ENCODE data around the gene KLHL18. TPM values are rescaled to one million over a fixed set of nuclear protein-coding genes. Genes with fewer than 3 reads are reported as not detected.
A peak's percentile ranks its signal among the peaks of the same experiment; 100 is the strongest.

Gene KLHL18
- total RNA-seq, 1 experiment from 2014 or later = 36.6 TPM

GRCh38 chr3:47370887-47371697, 88.3 kb downstream of the KLHL18 start:
- Mint-ChIP-seq H3K27me3 (ENCODE audit: insufficient read depth, unreplicated experiment) (peaks cover 12% of the 10 kb centered on the region), H3K27ac (ENCODE audit: low read depth, unreplicated experiment) (no peak overlapping the region), H3K9me3 (ENCODE audit: unreplicated experiment) (no peaks in the 10 kb centered on the region), H3K36me3 (ENCODE audit: insufficient read depth, unreplicated experiment) (no peaks in the 10 kb centered on the region), H3K4me1 (ENCODE audit: insufficient read depth, unreplicated experiment) (no peaks in the 10 kb centered on the region), H3K4me3 (ENCODE audit: unreplicated experiment) (no peak overlapping the region)
- intact Hi-C loops (cut with micrococcal nuclease) = loop anchor here (2.0 kb wide), 1 partner anchor 666 kb away; no protein-coding TSS in a partner anchor
- peak; percentile 57 for TF ChIP-seq CTCF (IDR thresholded peaks at IDR 0.05; ENCODE audit: unreplicated experiment)
- POLR2A ChIA-PET = interaction anchor here (1.9 kb wide), 1 partner anchor 10 kb away, joined by 5 read pairs; the partner anchor contains the start of gene PTPN23
- CTCF ChIA-PET = interaction anchor here (0.6 to 2.0 kb wide), 10 partner anchors 9 to 666 kb away, joined by 3 to 7 read pairs (median 3); partner anchors contain the start of genes KIF9, KLHL18 and PTPN23
- DNase-seq (ENCODE audit: unreplicated experiment) = peak; percentile 27
- BruUV-seq (replicated peaks) = no TSS peak

GRCh38 chr3:47374587-47374986, 91.8 kb downstream of the KLHL18 start:
- Mint-ChIP-seq H3K27me3 (ENCODE audit: insufficient read depth, unreplicated experiment) (no peaks in the 10 kb centered on the region), H3K4me3 (ENCODE audit: unreplicated experiment) (no peak overlapping the region), H3K9me3 (ENCODE audit: unreplicated experiment) (no peaks in the 10 kb centered on the region), H3K4me1 (ENCODE audit: insufficient read depth, unreplicated experiment) (peaks cover 1% of the 10 kb centered on the region), H3K27ac (ENCODE audit: low read depth, unreplicated experiment) (no peak overlapping the region), H3K36me3 (ENCODE audit: insufficient read depth, unreplicated experiment) (no peaks in the 10 kb centered on the region)
- no peak for DNase-seq (ENCODE audit: unreplicated experiment)
- TF ChIP-seq CTCF (IDR thresholded peaks at IDR 0.05; ENCODE audit: unreplicated experiment) = no peak
- CTCF ChIA-PET = interaction anchor here (0.7 kb wide), 1 partner anchor 179 kb away, joined by 3 read pairs; no protein-coding TSS in a partner anchor
- intact Hi-C loops (cut with micrococcal nuclease) = no loop called here
- no TSS peak for BruUV-seq (replicated peaks)
- POLR2A ChIA-PET = interaction anchor here (0.7 kb wide), 1 partner anchor 12 kb away, joined by 3 read pairs; no protein-coding TSS in a partner anchor

DNA sequence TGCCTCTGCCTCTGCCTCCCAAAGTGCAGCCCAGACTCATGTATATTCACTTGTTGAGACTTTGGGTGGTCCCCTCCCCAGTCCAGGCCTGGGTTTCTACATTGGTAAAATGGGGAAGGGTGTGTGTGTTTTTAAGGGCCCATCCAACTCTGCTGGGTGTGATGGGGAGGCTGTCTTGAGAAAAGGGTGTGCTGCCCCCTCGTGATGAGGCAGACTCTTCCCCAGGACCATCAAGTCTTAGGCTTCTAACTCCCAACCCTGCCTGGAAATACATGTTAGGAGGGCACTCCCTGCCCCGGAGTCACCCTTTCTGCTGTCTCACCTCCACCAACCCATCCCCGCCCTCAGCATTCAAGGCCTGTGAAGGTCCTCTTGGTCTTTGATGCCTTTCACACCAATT, 93.6 kb downstream of the KLHL18 start:
- intact Hi-C loops (cut with micrococcal nuclease) = no loop called here
- Mint-ChIP-seq H3K27me3 (ENCODE audit: insufficient read depth, unreplicated experiment) (no peaks in the 10 kb centered on the region), H3K36me3 (ENCODE audit: insufficient read depth, unreplicated experiment) (peaks cover 15% of the 10 kb centered on the region), H3K4me1 (ENCODE audit: insufficient read depth, unreplicated experiment) (peaks cover 11% of the 10 kb centered on the region), H3K4me3 (ENCODE audit: unreplicated experiment) (no peak overlapping the region), H3K27ac (ENCODE audit: low read depth, unreplicated experiment) (no peak overlapping the region), H3K9me3 (ENCODE audit: unreplicated experiment) (no peaks in the 10 kb centered on the region)
- no peak for TF ChIP-seq CTCF (IDR thresholded peaks at IDR 0.05; ENCODE audit: unreplicated experiment)
- DNase-seq (ENCODE audit: unreplicated experiment) = no peak
- BruUV-seq (replicated peaks) = no TSS peak
- CTCF ChIA-PET = no interaction called here
- POLR2A ChIA-PET = no interaction called here

DNA sequence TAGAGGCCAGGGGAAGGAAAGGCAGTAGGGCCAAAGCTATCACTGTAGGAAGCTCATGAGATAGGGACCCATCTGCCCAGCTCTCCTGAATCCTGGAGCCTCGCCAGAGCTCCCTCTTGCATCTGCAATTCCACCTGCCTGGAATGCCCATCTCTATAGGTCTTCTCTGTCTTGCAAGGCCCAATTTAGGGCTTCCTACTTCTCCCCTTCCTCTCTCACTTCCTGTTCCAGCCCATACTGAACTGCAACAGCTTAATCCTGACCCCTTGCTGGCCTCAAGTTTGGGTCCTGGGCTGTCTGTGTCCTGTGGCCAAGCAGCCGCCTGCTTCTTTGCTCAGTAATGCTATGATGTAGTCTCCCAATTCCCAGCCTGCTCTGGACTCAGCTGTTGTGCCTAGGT, 94.4 kb downstream of the KLHL18 start:
- peaks cover 17% of the 10 kb centered on the region for H3K36me3 Mint-ChIP-seq (ENCODE audit: insufficient read depth, unreplicated experiment)
- intact Hi-C loops (cut with micrococcal nuclease) = no loop called here
- no peak overlapping the region for H3K27ac Mint-ChIP-seq (ENCODE audit: low read depth, unreplicated experiment)
- no peaks in the 10 kb centered on the region for H3K27me3 Mint-ChIP-seq (ENCODE audit: insufficient read depth, unreplicated experiment)
- H3K9me3 Mint-ChIP-seq (ENCODE audit: unreplicated experiment) = no peaks in the 10 kb centered on the region
- CTCF ChIA-PET = interaction anchor here (0.6 to 0.7 kb wide), 2 partner anchors 241 to 396 kb away, joined by 3 to 4 read pairs; no protein-coding TSS in a partner anchor
- DNase-seq (ENCODE audit: unreplicated experiment) = no peak
- POLR2A ChIA-PET = interaction anchor here (0.6 kb wide), 1 partner anchor 1344 kb away, joined by 3 read pairs; no protein-coding TSS in a partner anchor
- no peak overlapping the region for H3K4me3 Mint-ChIP-seq (ENCODE audit: unreplicated experiment)
- no peak for TF ChIP-seq CTCF (IDR thresholded peaks at IDR 0.05; ENCODE audit: unreplicated experiment)
- BruUV-seq (replicated peaks) = no TSS peak
- peaks cover 18% of the 10 kb centered on the region for H3K4me1 Mint-ChIP-seq (ENCODE audit: insufficient read depth, unreplicated experiment)

All from MCF 10A (cell line).